BE2C (cell line): ENCODE measurements around the gene ZNF729. TPM values are rescaled to one million over a fixed set of nuclear protein-coding genes. Genes with fewer than 3 reads are reported as not detected.

Experiments
- DNase-seq: peaks from one replicate; pipeline ENCODE4 v3.0.0-alpha.2; 2020
- H3K27me3 ChIP-seq: fragments of 250-450 bp; sonication (Bioruptor Pico); 2 replicates; pipeline ENCODE4 v1.5.1; 2020; ENCODE audit warnings: mild to moderate bottlenecking
- H3K36me3 ChIP-seq: fragments of 250-450 bp; sonication (Bioruptor Pico); 2 replicates; pipeline ENCODE4 v1.5.1; 2020; ENCODE audit warnings: mild to moderate bottlenecking
- H3K4me1 ChIP-seq: fragments of 250-450 bp; sonication (Bioruptor Pico); 2 replicates; pipeline ENCODE4 v1.5.1; 2020
- H3K4me3 ChIP-seq: 2 replicates; pipeline ENCODE4 v1.5.1; 2011; ENCODE audit warnings: low read depth, low read length
- H3K9me3 ChIP-seq: fragments of 250-450 bp; sonication (Bioruptor Pico); 2 replicates; pipeline ENCODE4 v1.5.1; 2020
- polyA plus RNA-seq: library from polyadenylated mRNA; unstranded; fragments of >200 nt; gene quantifications from one replicate; pipeline ENCODE4 v1.2.1, GENCODE V29; 2012; ENCODE audit warnings: low read depth, missing spikeins; ENCODE audit not compliant: insufficient read length, insufficient read depth
- TF ChIP-seq, protein P1 (sequence below): IDR thresholded peaks from 2 replicates; pipeline ENCODE4 v1.5.1; 2012; ENCODE audit warnings: mild to moderate bottlenecking, low read depth, low read length

The ZNF729 gene
- polyA plus RNA-seq, result 0.12 TPM

DNA sequence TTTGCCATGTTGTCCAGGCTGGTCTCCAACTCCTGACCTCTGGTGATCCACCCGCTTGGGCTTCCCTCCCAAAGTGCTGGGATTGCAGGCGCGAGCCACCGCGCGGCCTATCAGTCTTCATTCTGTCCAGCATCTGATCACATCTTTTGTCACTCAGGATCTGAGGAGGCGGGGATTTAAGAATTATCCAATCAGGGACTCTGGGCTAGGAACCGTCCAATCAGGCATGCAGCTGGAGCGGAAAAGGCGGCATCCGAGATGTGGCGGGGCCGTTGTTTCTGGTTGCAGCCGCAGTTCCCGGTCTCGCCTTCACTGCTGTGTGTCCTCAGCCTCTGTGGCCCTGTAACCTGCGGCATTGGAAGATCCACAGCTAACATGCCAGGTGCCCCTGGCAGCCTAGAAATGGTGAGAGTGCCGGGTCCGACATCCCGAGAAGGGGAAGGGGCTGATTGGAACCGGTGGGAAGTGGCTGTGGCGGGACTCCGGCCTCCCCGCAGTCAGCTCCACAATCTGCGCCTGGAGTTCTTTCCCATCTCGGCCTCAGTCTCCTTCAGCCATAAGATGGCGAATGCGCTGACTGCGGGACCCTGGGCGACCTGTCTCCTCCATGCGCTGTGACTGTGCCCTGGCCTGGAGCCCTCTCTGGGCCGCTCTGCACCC is at the start of gene ZNF729:
ZNF729 (plus strand) TSS at position 291 of the 660 bp plus-strand sequence; CDS start at position 376, 85 bp downstream.
- Histone ChIP-seq H3K27me3 (no peaks in the 10 kb centered on the region), H3K9me3 (no peaks in the 10 kb centered on the region), H3K4me1 (no peaks in the 10 kb centered on the region), H3K36me3 (no peaks in the 10 kb centered on the region), H3K4me3 (no peak within 1 kb of the TSS)
- no peak for DNase-seq
- TF ChIP-seq, protein P1, sequence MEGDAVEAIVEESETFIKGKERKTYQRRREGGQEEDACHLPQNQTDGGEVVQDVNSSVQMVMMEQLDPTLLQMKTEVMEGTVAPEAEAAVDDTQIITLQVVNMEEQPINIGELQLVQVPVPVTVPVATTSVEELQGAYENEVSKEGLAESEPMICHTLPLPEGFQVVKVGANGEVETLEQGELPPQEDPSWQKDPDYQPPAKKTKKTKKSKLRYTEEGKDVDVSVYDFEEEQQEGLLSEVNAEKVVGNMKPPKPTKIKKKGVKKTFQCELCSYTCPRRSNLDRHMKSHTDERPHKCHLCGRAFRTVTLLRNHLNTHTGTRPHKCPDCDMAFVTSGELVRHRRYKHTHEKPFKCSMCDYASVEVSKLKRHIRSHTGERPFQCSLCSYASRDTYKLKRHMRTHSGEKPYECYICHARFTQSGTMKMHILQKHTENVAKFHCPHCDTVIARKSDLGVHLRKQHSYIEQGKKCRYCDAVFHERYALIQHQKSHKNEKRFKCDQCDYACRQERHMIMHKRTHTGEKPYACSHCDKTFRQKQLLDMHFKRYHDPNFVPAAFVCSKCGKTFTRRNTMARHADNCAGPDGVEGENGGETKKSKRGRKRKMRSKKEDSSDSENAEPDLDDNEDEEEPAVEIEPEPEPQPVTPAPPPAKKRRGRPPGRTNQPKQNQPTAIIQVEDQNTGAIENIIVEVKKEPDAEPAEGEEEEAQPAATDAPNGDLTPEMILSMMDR, result no peak

- DNase-seq, result no peak
- no peak overlapping the region for H3K4me3 ChIP-seq
- no peaks in the 10 kb centered on the region for H3K36me3 ChIP-seq
- peaks cover 2% of the 10 kb centered on the region; the same call in 1 of the 2 replicates for H3K9me3 ChIP-seq
- TF ChIP-seq, protein P1, result no peak
- H3K4me1 ChIP-seq, result no peaks in the 10 kb centered on the region
- no peaks in the 10 kb centered on the region for H3K27me3 ChIP-seq
These were observed 29.4 kb upstream of the ZNF729 start for GRCh38 chr19:22256856-22257255.

GRCh38 chr19:22257381-22257780 is 28.9 kb upstream of the ZNF729 start:
- TF ChIP-seq, protein P1, result no peak
- H3K9me3 ChIP-seq, result peaks cover 2% of the 10 kb centered on the region; the same call in 1 of the 2 replicates
- DNase-seq, result no peak
- no peaks in the 10 kb centered on the region for H3K36me3 ChIP-seq
- H3K4me1 ChIP-seq, result no peaks in the 10 kb centered on the region
- no peaks in the 10 kb centered on the region for H3K27me3 ChIP-seq
- H3K4me3 ChIP-seq, result no peak overlapping the region

- TF ChIP-seq, protein P1, result no peak
- Histone ChIP-seq H3K9me3 (peaks cover 2% of the 10 kb centered on the region; the same call in 1 of the 2 replicates), H3K36me3 (no peaks in the 10 kb centered on the region), H3K4me3 (no peak overlapping the region), H3K27me3 (no peaks in the 10 kb centered on the region), H3K4me1 (no peaks in the 10 kb centered on the region)
- no peak for DNase-seq
These were observed 28.3 kb upstream of the ZNF729 start for GRCh38 chr19:22257916-22258315.

GRCh38 chr19:22260499-22260898 is 25.7 kb upstream of the ZNF729 start:
- H3K9me3 ChIP-seq, result peaks cover 2% of the 10 kb centered on the region; the same call in 1 of the 2 replicates
- no peaks in the 10 kb centered on the region for H3K36me3 ChIP-seq
- no peaks in the 10 kb centered on the region for H3K27me3 ChIP-seq
- TF ChIP-seq, protein P1, result no peak
- no peak for DNase-seq
- H3K4me3 ChIP-seq, result no peak overlapping the region
- H3K4me1 ChIP-seq, result no peaks in the 10 kb centered on the region

- Histone ChIP-seq H3K4me1 (no peaks in the 10 kb centered on the region), H3K9me3 (peaks cover 5% of the 10 kb centered on the region; the same call in 1 of the 2 replicates), H3K4me3 (no peak overlapping the region), H3K27me3 (no peaks in the 10 kb centered on the region), H3K36me3 (no peaks in the 10 kb centered on the region)
- TF ChIP-seq, protein P1, result no peak
- no peak for DNase-seq
These were observed 24.6 kb upstream of the ZNF729 start for GRCh38 chr19:22261596-22261995.
